RWPE1 (cell line): ENCODE results near the gene LBH.

Experiments used
- CTCF ChIA-PET: fragments of 350-600 bp; sonication (Branson Sonifier 250); formaldehyde crosslinking; extraction: SDS; loops from one replicate; lab custom pipeline; 2021; lab: Yijun Ruan, JAX
- POLR2A ChIA-PET: fragments of 400-600 bp; formaldehyde crosslinking; extraction: SDS; loops from one replicate; lab custom pipeline; 2020; ENCODE audit warnings: antibody characterized with exemption; ENCODE audit not compliant: low non-redundant PET; lab: Yijun Ruan, JAX
- DNase-seq: peaks from one replicate; pipeline ENCODE4 v3.0.0; 2012; ENCODE audit warnings: low spot score
- H3K27ac ChIP-seq: fragments of 450-650 bp; 2 replicates; pipeline ENCODE4 v1.5.1; 2017
- CTCF ChIP-seq: fragments of 450-650 bp; conservative IDR thresholded peaks from 2 replicates; pipeline ENCODE4 v1.5.1; 2017; ENCODE audit warnings: low read depth, mild to moderate bottlenecking

LBH gene

DNA sequence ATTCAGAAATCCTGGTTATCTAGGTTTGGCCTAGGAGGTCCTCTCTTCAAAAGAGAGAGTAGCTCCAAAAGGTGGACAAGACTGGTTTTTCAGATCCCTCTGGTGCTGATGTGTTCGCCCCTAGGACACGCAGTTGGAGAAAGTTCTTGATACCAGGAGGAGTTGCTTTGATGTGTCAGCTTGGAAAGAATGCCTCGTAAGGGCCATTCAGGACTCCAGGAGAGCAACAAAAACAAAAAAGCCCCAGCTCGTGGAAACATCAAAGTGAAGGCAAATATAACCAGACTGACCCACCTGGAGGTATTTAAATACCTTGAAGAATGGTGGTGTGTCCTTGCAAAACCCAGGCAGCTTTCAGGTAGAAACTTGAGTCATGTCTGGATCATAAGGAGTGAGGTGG, 12.5 kb upstream of the LBH start:
- POLR2A ChIA-PET, result no interaction called here

DNA sequence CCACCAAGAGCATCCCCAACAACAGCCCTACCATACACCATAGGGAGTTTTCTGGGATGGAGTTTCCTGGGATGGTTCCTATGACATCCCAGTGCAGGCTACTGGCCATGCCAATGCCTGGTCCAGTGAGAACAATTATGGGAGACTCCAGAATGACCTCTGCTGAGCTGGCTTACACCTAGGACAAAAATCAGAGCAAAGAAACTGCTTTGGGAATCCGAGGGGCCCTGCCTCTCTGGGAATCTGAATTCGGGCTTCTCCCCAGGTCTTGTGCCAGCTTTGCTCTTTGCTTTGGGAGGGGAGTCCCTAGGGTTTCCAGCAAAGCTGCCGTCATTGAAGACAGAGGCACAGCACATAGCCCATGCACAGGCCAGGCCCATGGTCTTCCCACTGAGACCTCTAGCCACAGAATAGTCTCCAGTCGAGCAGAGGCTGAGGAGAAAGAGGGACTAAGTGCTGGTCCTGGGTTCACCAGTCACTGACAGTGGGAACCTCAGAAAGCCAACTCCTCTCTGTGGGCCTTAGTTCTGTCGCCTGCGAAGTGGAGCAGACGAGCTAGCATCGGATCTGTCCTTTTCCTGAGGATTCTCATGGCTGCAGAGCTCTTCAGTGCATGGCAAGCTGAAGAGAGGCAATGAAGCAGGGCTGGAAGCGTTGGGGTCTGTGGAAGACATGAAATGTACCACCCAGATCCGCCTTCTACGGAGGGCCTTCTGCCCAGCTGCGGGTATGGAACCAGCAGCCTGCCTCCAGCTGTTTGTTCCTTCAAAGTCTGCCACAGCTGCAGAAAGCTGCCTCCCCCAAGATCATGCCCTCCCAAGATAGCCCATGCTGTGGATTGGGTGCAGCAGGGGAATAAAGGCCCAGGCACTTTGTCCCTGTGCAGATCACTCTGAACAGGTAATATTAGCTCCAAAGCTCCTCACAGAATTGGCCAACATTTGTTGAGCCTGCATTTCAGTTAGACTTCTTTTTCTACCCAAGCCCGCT, 11.2 kb upstream of the LBH start:
- CTCF ChIA-PET, result interaction anchor here (0.8 kb wide), 1 partner anchor 487 kb away, joined by 4 read pairs; no protein-coding TSS in a partner anchor
- POLR2A ChIA-PET, result no interaction called here
- H3K27ac ChIP-seq, result no peak overlapping the region
- no peak for TF ChIP-seq CTCF
- DNase-seq, result no peak

More for the DNA sequence above, 12.5 kb upstream of the LBH start:
- DNase-seq, result no peak
- no peak overlapping the region for H3K27ac ChIP-seq
- CTCF ChIA-PET, result interaction anchor here (0.6 kb wide), 1 partner anchor 1186 kb away, joined by 5 read pairs; no protein-coding TSS in a partner anchor
- no peak for TF ChIP-seq CTCF

DNA sequence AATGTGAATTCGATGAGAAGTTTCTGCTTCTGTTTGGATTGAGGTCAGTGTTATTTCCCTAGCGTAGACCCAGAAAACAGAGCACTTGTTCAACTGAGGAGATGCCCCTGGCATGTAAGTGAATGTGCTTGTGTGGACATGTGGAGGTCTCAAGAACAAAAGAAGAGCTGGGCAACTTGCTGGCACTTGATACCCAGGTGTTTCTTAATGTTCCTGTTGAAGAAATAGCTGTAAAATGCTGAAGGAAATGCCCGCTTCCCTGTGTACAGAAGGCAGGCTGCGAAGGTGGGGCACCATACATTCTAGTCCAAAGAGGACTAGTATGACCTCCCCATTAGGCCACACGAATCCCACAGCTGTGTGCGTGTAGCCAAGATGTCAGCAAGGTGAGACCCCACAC, 9.8 kb upstream of the LBH start:
- POLR2A ChIA-PET, result no interaction called here
- no peak for DNase-seq
- no peak overlapping the region for H3K27ac ChIP-seq
- CTCF ChIA-PET, result no interaction called here
- TF ChIP-seq CTCF, result no peak

- CTCF ChIA-PET, result no interaction called here
- POLR2A ChIA-PET, result no interaction called here
- no peak overlapping the region for H3K27ac ChIP-seq
- no peak for TF ChIP-seq CTCF
- DNase-seq, result no peak
Measured at GRCh38 chr2:30222031-30222430, 9.3 kb upstream of the LBH start.

GRCh38 chr2:30222636-30223360, 8.5 kb upstream of the LBH start:
- H3K27ac ChIP-seq, result no peak overlapping the region
- CTCF ChIA-PET, result interaction anchor here (0.7 kb wide), 1 partner anchor 347 kb away, joined by 7 read pairs; no protein-coding TSS in a partner anchor
- no peak for DNase-seq
- no peak for TF ChIP-seq CTCF
- POLR2A ChIA-PET, result no interaction called here

DNA sequence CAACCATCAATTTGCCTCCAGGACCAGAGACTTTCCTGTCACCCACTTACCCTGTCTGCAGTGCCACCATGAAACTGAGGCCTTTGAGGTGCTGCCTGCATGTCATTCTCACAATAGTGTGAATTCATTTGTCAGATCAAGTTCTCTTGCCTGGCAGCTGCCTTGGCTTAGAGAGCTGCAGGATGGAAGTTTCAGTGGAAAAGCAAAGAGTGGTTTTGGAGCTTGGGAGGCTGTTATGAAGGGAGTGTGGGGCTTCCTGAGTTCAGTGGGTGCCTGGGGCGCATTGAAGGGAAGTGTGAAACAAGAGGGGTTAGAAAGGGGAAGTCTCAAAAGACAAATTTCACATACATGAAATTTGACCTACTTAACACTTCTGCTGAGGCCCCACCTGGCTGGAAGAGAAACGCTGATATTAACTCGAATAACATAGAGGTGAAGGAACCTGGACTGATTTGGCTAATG, 7.9 kb upstream of the LBH start:
- no peak for DNase-seq
- no peak overlapping the region for H3K27ac ChIP-seq
- CTCF ChIA-PET, result no interaction called here
- POLR2A ChIA-PET, result no interaction called here
- no peak for TF ChIP-seq CTCF
